Measurements from ENCODE around the gene ZDHHC1. TPM values are rescaled to one million over a fixed set of nuclear protein-coding genes. Genes with fewer than 3 reads are reported as not detected.

The ZDHHC1 gene, protein sequence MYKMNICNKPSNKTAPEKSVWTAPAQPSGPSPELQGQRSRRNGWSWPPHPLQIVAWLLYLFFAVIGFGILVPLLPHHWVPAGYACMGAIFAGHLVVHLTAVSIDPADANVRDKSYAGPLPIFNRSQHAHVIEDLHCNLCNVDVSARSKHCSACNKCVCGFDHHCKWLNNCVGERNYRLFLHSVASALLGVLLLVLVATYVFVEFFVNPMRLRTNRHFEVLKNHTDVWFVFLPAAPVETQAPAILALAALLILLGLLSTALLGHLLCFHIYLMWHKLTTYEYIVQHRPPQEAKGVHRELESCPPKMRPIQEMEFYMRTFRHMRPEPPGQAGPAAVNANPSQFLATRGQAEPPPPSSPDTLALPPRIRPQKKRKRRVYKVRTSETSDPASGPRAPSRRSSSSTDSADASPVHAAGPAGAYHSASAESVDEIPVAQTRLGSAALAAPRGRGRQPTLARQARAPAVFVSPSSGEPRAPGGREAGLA
- total RNA-seq = 10 to 100 TPM; 20.3 to 69.8 TPM

DNA sequence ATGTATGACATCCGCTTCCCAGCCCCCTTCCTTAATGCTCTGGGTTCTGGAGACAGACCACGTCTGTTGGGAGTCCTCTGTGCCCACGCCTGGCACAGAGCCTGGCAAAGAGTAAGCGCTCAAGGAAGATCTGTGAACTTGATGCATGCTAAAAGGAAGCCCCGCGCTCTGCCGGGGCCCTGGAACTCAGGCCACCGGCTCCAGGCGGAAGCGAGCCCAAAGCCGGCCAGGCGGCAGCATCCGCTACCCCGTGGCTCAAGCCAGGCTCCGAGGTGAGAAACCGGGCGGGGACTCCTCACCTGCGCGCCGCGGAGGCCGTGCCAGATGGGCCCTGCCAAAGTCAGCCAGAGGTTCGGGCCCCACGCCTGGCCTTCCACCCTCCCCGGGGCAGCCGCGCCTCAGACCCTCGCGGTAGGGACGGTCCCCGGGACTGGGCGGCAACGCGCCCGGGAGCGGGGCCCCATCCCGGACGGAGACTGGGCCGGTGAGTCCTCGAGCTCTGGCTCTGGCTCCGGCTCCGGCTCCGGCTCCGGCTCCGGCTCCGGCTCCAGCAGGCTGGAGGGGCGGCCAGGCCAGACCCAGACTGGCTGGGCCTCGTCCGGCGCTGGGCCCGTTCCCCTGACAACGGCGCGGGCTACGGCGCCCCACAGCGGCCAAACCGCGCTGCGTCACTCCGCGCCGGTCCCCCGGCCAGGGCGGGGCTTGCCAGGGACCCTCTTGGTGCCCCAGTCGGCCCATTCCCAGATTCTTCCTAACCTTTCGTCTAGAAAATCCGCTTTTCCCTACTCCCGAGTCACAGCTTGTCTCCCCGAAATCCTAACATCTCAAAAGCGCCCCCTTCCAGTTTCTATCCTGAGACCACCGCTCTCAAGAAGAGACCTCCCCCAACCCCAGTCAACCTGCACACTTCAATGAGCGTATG is at the start of gene ZDHHC1:
Gene ZDHHC1, minus strand, starts transcription at position 606 of the 922 bp plus-strand sequence. CDS start 8,702 bp downstream, outside the sequence.
- intact Hi-C loops (cut with DNase I) = no loop called here

DNA sequence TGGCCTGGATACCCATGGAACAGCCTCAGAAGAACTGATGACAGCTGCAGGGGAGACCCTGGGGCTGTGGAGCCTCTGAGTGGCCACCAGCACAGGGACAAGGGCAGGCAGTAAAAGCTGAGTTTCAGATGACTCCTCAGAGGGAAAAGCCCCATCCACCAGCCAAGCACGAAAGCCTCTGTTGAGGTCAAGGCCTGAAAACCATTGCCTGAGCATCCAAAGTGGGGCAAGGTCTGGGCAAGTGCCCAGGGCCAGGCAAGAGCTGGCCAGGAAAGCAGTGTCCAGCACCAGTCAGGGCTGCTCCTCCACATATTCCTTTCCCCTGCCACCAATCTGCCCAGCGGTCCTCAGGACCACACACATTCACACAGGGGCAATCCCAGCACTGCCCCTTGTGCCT is 48.3 kb upstream of the ZDHHC1 start:
- Histone ChIP-seq H3K36me3 (no peaks in the 10 kb centered on the region), H3K27me3 (replicated peaks; ENCODE audit: insufficient read depth) (no peaks in the 10 kb centered on the region), H3K4me3 (no peak overlapping the region), H3K9me3 (no peaks in the 10 kb centered on the region), H3K27ac (peak overlapping the region in 1 of 2 donors; percentile 92), H3K4me1 (replicated peaks) (peaks cover 31% of the 10 kb centered on the region)
- no peak for DNase-seq (ENCODE audit: low spot score)
- TF ChIP-seq POLR2AphosphoS5 (IDR thresholded peaks at IDR 0.05) (no peak), POLR2A (IDR thresholded peaks at IDR 0.05) (no peak)
- TF ChIP-seq, protein P1, sequence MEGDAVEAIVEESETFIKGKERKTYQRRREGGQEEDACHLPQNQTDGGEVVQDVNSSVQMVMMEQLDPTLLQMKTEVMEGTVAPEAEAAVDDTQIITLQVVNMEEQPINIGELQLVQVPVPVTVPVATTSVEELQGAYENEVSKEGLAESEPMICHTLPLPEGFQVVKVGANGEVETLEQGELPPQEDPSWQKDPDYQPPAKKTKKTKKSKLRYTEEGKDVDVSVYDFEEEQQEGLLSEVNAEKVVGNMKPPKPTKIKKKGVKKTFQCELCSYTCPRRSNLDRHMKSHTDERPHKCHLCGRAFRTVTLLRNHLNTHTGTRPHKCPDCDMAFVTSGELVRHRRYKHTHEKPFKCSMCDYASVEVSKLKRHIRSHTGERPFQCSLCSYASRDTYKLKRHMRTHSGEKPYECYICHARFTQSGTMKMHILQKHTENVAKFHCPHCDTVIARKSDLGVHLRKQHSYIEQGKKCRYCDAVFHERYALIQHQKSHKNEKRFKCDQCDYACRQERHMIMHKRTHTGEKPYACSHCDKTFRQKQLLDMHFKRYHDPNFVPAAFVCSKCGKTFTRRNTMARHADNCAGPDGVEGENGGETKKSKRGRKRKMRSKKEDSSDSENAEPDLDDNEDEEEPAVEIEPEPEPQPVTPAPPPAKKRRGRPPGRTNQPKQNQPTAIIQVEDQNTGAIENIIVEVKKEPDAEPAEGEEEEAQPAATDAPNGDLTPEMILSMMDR (IDR thresholded peaks at IDR 0.05) = no peak
- 92% methylated on average over 2 of the region's 2 CpGs for WGBS
- intact Hi-C loops (cut with DNase I) = loop anchor here (2.0 kb wide), 1 partner anchor 36 kb away; no protein-coding TSS in a partner anchor

More for the DNA sequence above, at the start of gene ZDHHC1:
- peak; percentile 67 for DNase-seq (ENCODE audit: low spot score)
- peak within 1 kb of the TSS; percentile 94 for H3K27ac ChIP-seq
- H3K4me1 ChIP-seq (replicated peaks) = no peaks in the 10 kb centered on the region
- WGBS = under 1% methylated on average over 39 of the region's 73 CpGs
- no peaks in the 10 kb centered on the region for H3K36me3 ChIP-seq
- peak; percentile 61 for TF ChIP-seq POLR2A (IDR thresholded peaks at IDR 0.05)
- TF ChIP-seq POLR2AphosphoS5 (IDR thresholded peaks at IDR 0.05) = peak; percentile 60
- TF ChIP-seq, protein P1 (IDR thresholded peaks at IDR 0.05) = peak; percentile 56 to 83 (median 68)
- H3K4me3 ChIP-seq = peak within 1 kb of the TSS; percentile 76 to 83
- H3K27me3 ChIP-seq (replicated peaks; ENCODE audit: insufficient read depth) = no peaks in the 10 kb centered on the region
- no peaks in the 10 kb centered on the region for H3K9me3 ChIP-seq

DNA sequence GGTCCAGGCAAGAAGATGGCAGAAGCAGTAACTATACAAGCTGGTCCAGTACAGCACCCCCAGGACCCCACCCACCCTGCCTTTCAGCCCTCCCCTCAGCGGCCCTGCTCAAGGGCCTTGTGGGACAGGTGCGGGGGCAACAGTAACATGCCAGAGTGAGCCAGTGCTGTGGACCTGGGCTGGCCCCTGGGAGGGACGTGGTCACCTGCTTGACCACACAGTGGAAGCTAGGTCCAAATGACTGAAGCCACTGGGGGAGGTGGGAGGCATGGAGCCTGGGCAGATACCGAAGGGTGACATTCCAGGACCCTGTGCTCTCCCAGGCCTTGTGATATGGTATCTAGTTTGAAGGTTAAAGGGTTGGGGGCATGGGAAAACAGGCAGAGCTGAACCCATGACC is 47.4 kb upstream of the ZDHHC1 start:
- TF ChIP-seq POLR2A (IDR thresholded peaks at IDR 0.05) = no peak

DNA sequence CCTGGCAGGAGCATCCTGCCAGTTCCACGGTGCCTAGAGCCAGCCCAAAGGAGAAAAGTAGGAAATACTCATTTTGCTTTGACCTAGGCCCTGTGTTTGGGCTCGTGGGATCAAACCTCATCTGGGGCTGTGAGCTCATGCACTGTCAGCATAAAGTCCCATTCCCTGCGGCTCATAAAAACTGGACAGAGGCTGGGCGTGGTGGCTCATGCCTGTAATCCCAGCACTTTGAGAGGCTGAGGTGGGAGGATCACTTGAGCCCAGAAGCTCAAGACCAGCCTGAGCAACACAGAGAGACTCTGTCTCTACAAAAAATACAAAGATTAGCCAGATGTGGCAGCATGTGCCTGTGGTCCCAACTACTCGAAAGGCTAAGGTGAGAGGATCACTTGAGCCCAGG is 46.8 kb upstream of the ZDHHC1 start:
- no peaks in the 10 kb centered on the region for H3K36me3 ChIP-seq
- intact Hi-C loops (cut with DNase I) = no loop called here
- H3K27me3 ChIP-seq (replicated peaks; ENCODE audit: insufficient read depth) = no peaks in the 10 kb centered on the region
- peak; percentile 59 for DNase-seq (ENCODE audit: low spot score)
- no peak overlapping the region for H3K4me3 ChIP-seq
- peaks cover 46% of the 10 kb centered on the region for H3K4me1 ChIP-seq (replicated peaks)
- 59% methylated on average over 5 of the region's 5 CpGs for WGBS
- no peaks in the 10 kb centered on the region for H3K9me3 ChIP-seq
- peak overlapping the region; percentile 91 to 92 for H3K27ac ChIP-seq
- TF ChIP-seq POLR2A (IDR thresholded peaks at IDR 0.05) (no peak), POLR2AphosphoS5 (IDR thresholded peaks at IDR 0.05) (peak; percentile 57)

More for the DNA sequence above, 47.4 kb upstream of the ZDHHC1 start:
- Histone ChIP-seq H3K27me3 (replicated peaks; ENCODE audit: insufficient read depth) (no peaks in the 10 kb centered on the region), H3K36me3 (no peaks in the 10 kb centered on the region), H3K4me1 (replicated peaks) (peaks cover 40% of the 10 kb centered on the region), H3K9me3 (no peaks in the 10 kb centered on the region), H3K4me3 (no peak overlapping the region), H3K27ac (peak overlapping the region; percentile 91 to 92)
- DNase-seq (ENCODE audit: low spot score) = no peak
- WGBS = 92% methylated on average over 4 of the region's 4 CpGs
- intact Hi-C loops (cut with DNase I) = loop anchor here (2.0 kb wide), 1 partner anchor 35 kb away; no protein-coding TSS in a partner anchor

DNA sequence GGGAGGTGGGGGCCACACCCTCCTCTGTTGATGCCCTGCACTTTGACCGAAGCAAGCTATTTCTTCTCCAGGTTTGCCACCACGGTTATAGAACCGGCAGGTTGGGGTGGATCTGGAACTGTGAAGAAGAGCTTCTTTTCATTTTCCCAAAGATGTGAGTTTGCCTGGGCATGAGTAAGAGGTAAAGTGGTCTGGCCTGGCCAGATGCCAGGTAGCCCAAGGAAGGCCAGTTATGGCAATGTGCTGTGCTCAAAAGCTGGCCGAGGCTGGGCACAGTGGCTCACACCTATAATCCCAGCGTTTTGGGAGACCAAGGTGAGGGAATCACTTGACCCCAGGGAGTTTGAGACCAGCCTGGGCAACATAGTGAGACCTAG is 46.0 kb upstream of the ZDHHC1 start:
- no peak for DNase-seq (ENCODE audit: low spot score)
- no peak overlapping the region for H3K4me3 ChIP-seq
- peak overlapping the region; percentile 91 to 92 for H3K27ac ChIP-seq
- no peaks in the 10 kb centered on the region for H3K9me3 ChIP-seq
- H3K27me3 ChIP-seq (replicated peaks; ENCODE audit: insufficient read depth) = no peaks in the 10 kb centered on the region
- H3K36me3 ChIP-seq = no peaks in the 10 kb centered on the region
- H3K4me1 ChIP-seq (replicated peaks) = peaks cover 52% of the 10 kb centered on the region
- intact Hi-C loops (cut with DNase I) = no loop called here
- no peak for TF ChIP-seq POLR2AphosphoS5 (IDR thresholded peaks at IDR 0.05)
- TF ChIP-seq, protein P1 (IDR thresholded peaks at IDR 0.05) = no peak
- TF ChIP-seq POLR2A (IDR thresholded peaks at IDR 0.05) = no peak
- WGBS = 64% methylated on average over 5 of the region's 5 CpGs

Data from prostate gland (tissue), 2 donors.